Lower leg skin (tissue), 4 donors: ENCODE results near the gene PLEKHG3. TPM values are rescaled to one million over a fixed set of nuclear protein-coding genes. Genes with fewer than 3 reads are reported as not detected.

Source experiments
- DNase-seq, 2 donors: peaks; one replicate each; pipeline ENCODE4 v3.0.0-alpha.2; 2019; ENCODE audit warnings: low spot score in 2 of 2
- H3K4me3 ChIP-seq: fragments of 200-600 bp; sonication (generic); 2 replicates; pipeline ENCODE4 v1.5.1; 2017; ENCODE audit warnings: mild to moderate bottlenecking, low read depth; ENCODE audit not compliant: poor library complexity, severe bottlenecking
- CTCF ChIP-seq, 3 donors: fragments of 450-650 bp; IDR thresholded peaks; one replicate each; pipeline ENCODE4 v1.5.1; 2016; ENCODE audit warnings: antibody characterized with exemption in 3 of 3, mild to moderate bottlenecking in 3 of 3, moderate library complexity in 2 of 3
- POLR2A ChIP-seq, 2 donors: fragments of 450-650 bp; IDR thresholded peaks; one replicate each; pipeline ENCODE4 v1.6.1; 2016 to 2017; ENCODE audit warnings: antibody characterized with exemption in 2 of 2, mild to moderate bottlenecking in 1 of 2, moderate library complexity in 1 of 2
- WGBS, 2 donors: methylation state at CpG; one replicate each; pipeline ENCODE4 v1.1.5; 2018; 5-methylcytosine and 5-hydroxymethylcytosine counted together
- intact Hi-C: fragments of 100-400 bp; cut with DNase I; formaldehyde crosslinking; loops from one replicate; pipeline ENCODE4 v1.15.0; 2023; ENCODE audit warnings: low total_unique reads
- total RNA-seq, 4 donors: library from RNA; depleted of rRNA; stranded (reverse); fragments of >200 nt; gene quantifications; one replicate each; pipeline ENCODE4 v1.1.0, GENCODE V29; 2016

Gene PLEKHG3
- total RNA-seq, 4 donors from 2014 or later, result 92.9 to 178 (median 125) TPM

- TF ChIP-seq CTCF (IDR thresholded peaks at IDR 0.05) (no peak), POLR2A (IDR thresholded peaks at IDR 0.05) (no peak)
- no peak for DNase-seq
- WGBS, 2 donors, result 72 to 79% methylated on average over 6 of the region's 6 CpGs
- no peak overlapping the region for H3K4me3 ChIP-seq
- intact Hi-C loops, result no loop called here
These were observed 41.0 kb upstream of the PLEKHG3 start for GRCh38 chr14:64663174-64663573.

- H3K4me3 ChIP-seq, result no peak overlapping the region
- DNase-seq, result no peak
- TF ChIP-seq CTCF (IDR thresholded peaks at IDR 0.05) (no peak), POLR2A (IDR thresholded peaks at IDR 0.05) (no peak)
- WGBS, 2 donors, result 10 to 20% methylated on average over 3 of the region's 3 CpGs
- intact Hi-C loops, result loop anchor here (2.0 to 5.0 kb wide), 2 partner anchors 33 to 96 kb away; no protein-coding TSS in a partner anchor
These were observed 32.6 kb upstream of the PLEKHG3 start for GRCh38 chr14:64671591-64671990.

- DNase-seq, result no peak
- intact Hi-C loops, result loop anchor here (5.0 kb wide), 1 partner anchor 94 kb away; no protein-coding TSS in a partner anchor
- WGBS, 2 donors, result 88 to 91% methylated on average over 8 of the region's 8 CpGs
- H3K4me3 ChIP-seq, result no peak overlapping the region
- TF ChIP-seq POLR2A (IDR thresholded peaks at IDR 0.05), result no peak
- no peak for TF ChIP-seq CTCF (IDR thresholded peaks at IDR 0.05)
These were observed 30.9 kb upstream of the PLEKHG3 start for GRCh38 chr14:64673316-64673715.

- peak in 1 of 2 donors; percentile 53 for DNase-seq
- 33 to 40% methylated on average over 6 of the region's 6 CpGs for WGBS, 2 donors
- H3K4me3 ChIP-seq, result no peak overlapping the region
- intact Hi-C loops, result loop anchor here (5.0 kb wide), 1 partner anchor 94 kb away; no protein-coding TSS in a partner anchor
- TF ChIP-seq POLR2A (IDR thresholded peaks at IDR 0.05) (no peak), CTCF (IDR thresholded peaks at IDR 0.05) (no peak)
These were observed 30.5 kb upstream of the PLEKHG3 start for GRCh38 chr14:64673748-64674147.

- no peak for DNase-seq
- intact Hi-C loops, result loop anchor here (5.0 kb wide), 1 partner anchor 92 kb away; no protein-coding TSS in a partner anchor
- no peak overlapping the region for H3K4me3 ChIP-seq
- 58 to 67% methylated on average over 10 of the region's 10 CpGs for WGBS, 2 donors
- TF ChIP-seq POLR2A (IDR thresholded peaks at IDR 0.05) (no peak), CTCF (IDR thresholded peaks at IDR 0.05) (no peak)
These were observed 29.4 kb upstream of the PLEKHG3 start for GRCh38 chr14:64674829-64675228.

GRCh38 chr14:64675312-64675711 lies 28.9 kb upstream of the PLEKHG3 start:
- intact Hi-C loops, result no loop called here
- no peak for DNase-seq
- TF ChIP-seq POLR2A (IDR thresholded peaks at IDR 0.05), result no peak
- TF ChIP-seq CTCF (IDR thresholded peaks at IDR 0.05), result no peak
- WGBS, 2 donors, result 45 to 56% methylated on average over 3 of the region's 3 CpGs
- H3K4me3 ChIP-seq, result no peak overlapping the region
